Mucosa of stomach (tissue), 1 donor: Measurements from ENCODE around the gene LIPA.
"Not testable (repeated sequence)": the region's sequence is repeated elsewhere in the genome, so short reads cannot be mapped to it uniquely, and the experiment has no call there.

Experiments used
- H3K27me3 ChIP-seq: one replicate; pipeline ENCODE4 v1.7.0; 2013; ENCODE audit warnings: mild to moderate bottlenecking, low read length; ENCODE audit not compliant: control insufficient read depth, insufficient read depth
- H3K36me3 ChIP-seq: one replicate; pipeline ENCODE4 v1.7.0; 2013; ENCODE audit warnings: low read length; ENCODE audit not compliant: control insufficient read depth, insufficient read depth
- H3K4me1 ChIP-seq: one replicate; pipeline ENCODE4 v1.7.0; 2013; ENCODE audit warnings: mild to moderate bottlenecking, low read length; ENCODE audit not compliant: control insufficient read depth, insufficient read depth
- H3K4me3 ChIP-seq: one replicate; pipeline ENCODE4 v1.7.0; 2013; ENCODE audit warnings: low read length
- H3K9ac ChIP-seq: one replicate; pipeline ENCODE4 v1.7.0; 2013; ENCODE audit warnings: mild to moderate bottlenecking, low read length, moderate library complexity
- H3K9me3 ChIP-seq: one replicate; pipeline ENCODE4 v1.7.0; 2013; ENCODE audit warnings: mild to moderate bottlenecking, low read length, moderate library complexity; ENCODE audit not compliant: control insufficient read depth
- donor health status: Pancreatic carcinoma.

LIPA gene

DNA sequence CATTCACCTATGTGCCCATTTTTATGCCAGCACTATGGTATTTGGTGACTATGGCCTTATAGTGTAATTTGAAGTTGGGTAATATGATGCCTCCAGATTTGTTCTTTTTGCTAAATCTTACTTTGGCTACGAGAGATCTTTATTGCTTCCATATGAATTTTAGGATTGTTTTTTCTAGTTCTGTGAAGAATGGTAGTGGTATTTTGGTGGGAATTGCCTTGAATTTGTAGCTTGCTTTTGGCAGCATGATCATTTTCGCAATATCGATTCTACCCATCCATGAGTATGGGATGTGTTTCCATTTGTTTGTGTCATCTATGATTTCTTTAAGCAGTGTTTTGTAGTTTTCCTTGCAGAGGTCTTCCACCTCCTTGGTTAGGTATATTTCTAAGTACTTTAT lies 60.3 kb downstream of the LIPA start:
- not testable (repeated sequence) for H3K4me3 ChIP-seq, H3K9me3 ChIP-seq, H3K4me1 ChIP-seq, H3K36me3 ChIP-seq, H3K9ac ChIP-seq
- peaks cover 34% of the 10 kb centered on the region for H3K27me3 ChIP-seq

GRCh38 chr10:89189211-89189734 lies 62.3 kb downstream of the LIPA start:
- Histone ChIP-seq H3K27me3 (peaks cover 38% of the 10 kb centered on the region), H3K4me3 (no peak overlapping the region), H3K4me1 (peaks cover 9% of the 10 kb centered on the region)

GRCh38 chr10:89185658-89186057 lies 65.9 kb downstream of the LIPA start:
- Histone ChIP-seq H3K27me3 (peaks cover 44% of the 10 kb centered on the region), H3K4me1 (peaks cover 9% of the 10 kb centered on the region), H3K9me3 (no peaks in the 10 kb centered on the region), H3K4me3 (no peak overlapping the region), H3K36me3 (no peaks in the 10 kb centered on the region), H3K9ac (no peak overlapping the region)

More at GRCh38 chr10:89189211-89189734, 62.3 kb downstream of the LIPA start:
- no peaks in the 10 kb centered on the region for H3K9me3 ChIP-seq
- no peak overlapping the region for H3K9ac ChIP-seq
- H3K36me3 ChIP-seq, result no peaks in the 10 kb centered on the region

DNA sequence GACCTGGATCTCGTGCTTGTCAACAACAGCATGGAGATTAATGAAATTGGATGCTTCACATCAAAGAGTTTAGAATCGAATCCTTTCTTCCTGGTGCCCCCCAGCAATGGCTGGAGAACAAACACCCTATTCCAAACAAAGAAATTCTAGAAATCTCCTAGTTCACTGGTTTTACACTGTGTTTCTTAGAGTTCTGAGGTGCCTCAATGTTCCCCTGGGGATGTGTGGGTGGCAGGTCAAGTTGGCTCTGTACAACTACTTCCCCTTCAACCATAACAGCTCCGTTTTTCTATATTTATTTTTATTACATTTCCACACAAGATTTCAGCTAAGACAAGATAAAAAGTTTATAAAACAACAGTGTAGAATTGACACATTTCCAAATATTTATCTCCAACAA lies 66.9 kb downstream of the LIPA start:
- Histone ChIP-seq H3K9ac (no peak overlapping the region), H3K4me1 (peaks cover 9% of the 10 kb centered on the region), H3K27me3 (peaks cover 52% of the 10 kb centered on the region), H3K36me3 (no peaks in the 10 kb centered on the region), H3K4me3 (no peak overlapping the region), H3K9me3 (no peaks in the 10 kb centered on the region)

DNA sequence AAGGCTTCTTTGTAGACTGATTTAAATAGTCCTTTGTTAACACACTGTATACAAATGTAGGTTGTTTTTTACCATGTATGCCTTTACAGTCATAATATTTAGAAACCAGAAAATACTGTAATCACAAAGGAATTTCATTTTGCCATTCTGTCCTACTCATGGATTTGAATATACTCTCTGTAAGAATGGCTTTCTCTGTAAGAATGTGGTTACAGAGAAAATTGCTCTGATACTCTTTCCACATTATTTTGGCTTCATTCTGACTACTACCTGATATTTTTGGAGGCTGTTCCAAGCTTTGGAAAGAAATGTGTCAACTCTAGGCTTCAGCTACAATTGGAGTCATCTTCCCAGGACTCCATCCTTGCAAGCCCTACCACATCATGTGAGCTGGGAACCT lies 68.0 kb downstream of the LIPA start:
- H3K36me3 ChIP-seq, result no peaks in the 10 kb centered on the region
- H3K4me1 ChIP-seq, result peaks cover 9% of the 10 kb centered on the region
- no peaks in the 10 kb centered on the region for H3K9me3 ChIP-seq
- H3K9ac ChIP-seq, result no peak overlapping the region
- peaks cover 50% of the 10 kb centered on the region for H3K27me3 ChIP-seq
- H3K4me3 ChIP-seq, result no peak overlapping the region

GRCh38 chr10:89182894-89183293 lies 68.7 kb downstream of the LIPA start:
- Histone ChIP-seq H3K27me3 (peaks cover 54% of the 10 kb centered on the region), H3K4me3 (no peak overlapping the region), H3K36me3 (no peaks in the 10 kb centered on the region), H3K9ac (no peak overlapping the region), H3K4me1 (peaks cover 9% of the 10 kb centered on the region), H3K9me3 (no peaks in the 10 kb centered on the region)

GRCh38 chr10:89175816-89176215 lies 75.8 kb downstream of the LIPA start:
- Histone ChIP-seq H3K36me3 (no peaks in the 10 kb centered on the region), H3K4me1 (no peaks in the 10 kb centered on the region), H3K4me3 (no peak overlapping the region), H3K27me3 (peaks cover 61% of the 10 kb centered on the region), H3K9me3 (no peaks in the 10 kb centered on the region), H3K9ac (no peak overlapping the region)

DNA sequence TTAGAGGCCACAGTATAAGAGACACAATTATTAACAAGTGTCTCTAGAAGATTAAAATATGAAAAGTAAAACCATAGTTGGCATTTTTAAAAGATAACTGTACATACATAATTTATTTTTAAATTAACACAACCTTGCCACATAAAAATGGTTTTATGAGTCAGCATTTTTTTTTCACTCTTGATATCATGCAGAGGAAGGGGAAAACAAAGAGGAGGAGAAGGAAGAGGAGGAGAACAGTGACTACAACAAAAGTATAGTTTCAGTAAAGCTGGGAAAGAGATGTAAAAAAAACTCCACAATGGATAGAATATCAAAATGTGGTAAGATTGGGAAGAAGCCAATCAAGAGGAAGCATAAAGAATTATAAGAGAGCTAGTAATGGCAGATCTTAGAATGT lies 78.5 kb downstream of the LIPA start:
- Histone ChIP-seq H3K9me3 (no peaks in the 10 kb centered on the region), H3K4me3 (no peak overlapping the region), H3K4me1 (no peaks in the 10 kb centered on the region), H3K9ac (no peak overlapping the region), H3K27me3 (peaks cover 40% of the 10 kb centered on the region), H3K36me3 (no peaks in the 10 kb centered on the region)

DNA sequence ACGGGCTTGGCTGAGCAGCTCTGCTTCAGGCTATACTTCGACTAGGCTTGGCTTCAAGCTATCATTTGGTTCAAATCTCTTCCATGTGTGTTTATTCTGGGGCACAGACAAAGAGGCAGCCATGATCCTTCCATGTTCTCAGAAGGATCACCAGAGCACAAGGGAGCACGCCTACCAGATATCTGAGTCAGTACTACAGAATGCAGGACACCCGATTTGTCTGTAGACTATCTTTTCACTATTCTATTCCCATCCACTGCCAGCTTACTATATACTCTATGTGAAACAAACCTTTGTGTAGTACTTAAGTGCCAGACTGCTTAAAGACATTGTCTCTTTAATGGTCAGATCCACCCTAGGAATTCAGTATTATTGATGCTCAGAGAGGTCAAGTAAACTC lies 79.6 kb downstream of the LIPA start:
- Histone ChIP-seq H3K27me3 (peaks cover 31% of the 10 kb centered on the region), H3K36me3 (no peaks in the 10 kb centered on the region), H3K9ac (no peak overlapping the region), H3K4me1 (no peaks in the 10 kb centered on the region), H3K9me3 (no peaks in the 10 kb centered on the region), H3K4me3 (no peak overlapping the region)

DNA sequence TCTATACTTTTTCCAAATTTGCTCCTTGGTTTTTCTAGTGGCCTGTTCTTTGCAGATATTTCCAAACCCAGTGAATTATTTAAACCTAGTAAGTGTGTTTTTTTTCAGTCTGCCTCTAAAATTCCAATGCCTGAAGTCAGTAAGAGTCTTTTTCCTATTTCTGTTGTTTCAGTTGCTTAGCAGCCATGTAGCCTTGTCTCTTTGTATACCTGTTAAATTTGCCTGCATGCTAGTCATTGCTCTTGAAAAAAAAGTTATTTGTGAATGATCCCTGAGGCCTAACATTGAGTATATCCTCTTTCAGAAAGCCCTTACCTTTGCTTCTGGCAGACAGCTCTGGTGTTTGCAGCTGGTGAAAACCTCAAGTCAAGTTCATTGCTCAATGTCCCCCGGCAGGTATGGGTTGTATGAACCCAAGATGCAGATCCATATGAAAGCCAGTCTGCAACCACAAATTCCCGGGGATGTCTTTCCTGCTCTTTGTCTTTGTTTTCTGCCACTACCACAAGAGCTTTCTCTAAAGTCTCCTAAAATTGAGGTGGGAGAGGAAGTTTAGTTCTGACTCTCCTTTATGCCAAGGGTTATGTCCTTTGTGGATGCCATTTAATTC lies 80.2 kb downstream of the LIPA start:
- Histone ChIP-seq H3K9me3 (no peaks in the 10 kb centered on the region), H3K4me3 (no peak overlapping the region), H3K4me1 (no peaks in the 10 kb centered on the region), H3K36me3 (no peaks in the 10 kb centered on the region), H3K27me3 (peaks cover 26% of the 10 kb centered on the region), H3K9ac (no peak overlapping the region)

DNA sequence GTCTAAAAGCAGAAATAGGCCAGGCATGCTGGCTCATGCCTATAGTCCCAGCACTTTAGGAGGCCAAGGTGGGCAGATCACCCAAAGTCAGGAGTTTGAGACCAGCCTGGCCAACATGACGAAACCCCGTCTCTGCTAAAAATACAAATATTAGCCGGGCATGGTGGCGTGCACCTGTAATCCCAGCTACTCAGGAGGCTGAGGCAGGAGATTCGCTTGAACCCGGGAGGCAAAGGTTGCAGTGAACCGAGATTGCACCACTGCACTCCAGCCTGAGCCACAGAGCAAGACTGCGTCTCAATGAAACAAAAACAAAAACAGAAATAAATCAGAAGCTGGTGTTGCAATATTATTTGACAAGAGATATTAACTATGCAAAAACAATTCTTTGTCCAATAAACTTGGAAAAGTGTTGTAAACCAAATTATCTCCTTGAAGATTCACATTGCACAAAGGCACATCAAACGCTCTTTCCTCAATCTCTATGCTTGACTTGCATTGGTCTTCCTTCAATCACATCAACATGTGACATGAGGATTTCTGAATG lies 83.1 kb downstream of the LIPA start:
- H3K4me3 ChIP-seq, H3K4me1 ChIP-seq, H3K36me3 ChIP-seq, H3K9me3 ChIP-seq, H3K9ac ChIP-seq: not testable (repeated sequence)
- H3K27me3 ChIP-seq, result peaks cover 31% of the 10 kb centered on the region

DNA sequence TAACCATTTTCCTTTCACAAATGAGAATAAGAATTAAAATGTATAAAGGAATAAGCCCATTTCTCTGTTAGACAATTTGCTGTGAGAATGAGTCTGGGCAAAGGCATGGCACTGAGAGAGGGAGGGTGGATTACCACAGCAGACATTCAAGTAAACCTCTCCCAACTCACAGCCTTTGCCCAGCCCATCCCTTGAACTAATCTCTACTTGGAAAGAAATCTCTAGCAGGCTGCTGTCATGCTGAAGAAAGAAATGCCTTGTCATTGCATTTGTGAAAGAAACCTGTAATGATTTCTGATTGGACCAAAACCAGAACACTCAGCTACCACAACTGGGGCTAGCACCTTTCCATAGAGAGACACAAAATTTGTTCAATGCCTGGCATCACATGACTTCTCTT lies 83.7 kb downstream of the LIPA start:
- no peak overlapping the region for H3K9ac ChIP-seq
- H3K9me3 ChIP-seq, result no peaks in the 10 kb centered on the region
- peaks cover 33% of the 10 kb centered on the region for H3K27me3 ChIP-seq
- no peaks in the 10 kb centered on the region for H3K4me1 ChIP-seq
- no peak overlapping the region for H3K4me3 ChIP-seq
- H3K36me3 ChIP-seq, result no peaks in the 10 kb centered on the region
